NCI-H82 (cell line): ENCODE results near the gene ZNF423.

Experiments
- DNase-seq: peaks from one replicate; lab custom pipeline; 2025; lab: John Stamatoyannopoulos, UW

Gene ZNF423

DNA sequence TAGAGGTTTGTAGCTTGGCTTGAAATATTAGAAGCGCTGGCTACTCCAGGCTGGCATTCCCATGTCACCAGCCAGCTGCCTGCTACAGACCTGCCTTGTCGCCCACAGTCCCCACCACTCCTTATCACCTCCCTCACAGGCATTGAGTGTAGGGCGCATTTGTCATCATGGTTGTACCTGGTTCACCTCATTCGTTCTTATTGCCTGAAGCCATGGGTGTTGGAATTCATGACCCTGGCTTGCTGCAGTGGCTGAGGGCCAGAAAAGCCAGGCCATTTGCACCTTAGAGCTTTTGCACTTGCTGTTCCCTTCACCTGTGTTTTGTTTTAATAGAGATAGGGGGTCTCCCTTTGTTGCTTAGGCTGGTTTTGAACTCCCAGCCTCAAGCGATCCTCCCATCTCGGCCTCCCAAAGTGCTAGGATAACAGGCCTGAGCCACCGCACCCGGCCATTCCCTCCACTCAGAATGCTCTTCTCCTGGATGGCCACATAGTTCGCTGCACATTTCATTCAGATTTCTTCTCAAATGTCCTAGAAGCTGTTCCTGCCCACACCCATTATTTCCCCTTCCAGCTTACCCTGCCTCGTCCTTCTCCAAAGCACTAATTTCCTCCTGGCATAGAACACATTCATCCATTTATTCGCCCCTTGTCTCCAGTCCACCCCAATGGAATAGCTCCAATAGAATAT lies 384.7 kb downstream of the ZNF423 start:
- DNase-seq, result no peak

DNA sequence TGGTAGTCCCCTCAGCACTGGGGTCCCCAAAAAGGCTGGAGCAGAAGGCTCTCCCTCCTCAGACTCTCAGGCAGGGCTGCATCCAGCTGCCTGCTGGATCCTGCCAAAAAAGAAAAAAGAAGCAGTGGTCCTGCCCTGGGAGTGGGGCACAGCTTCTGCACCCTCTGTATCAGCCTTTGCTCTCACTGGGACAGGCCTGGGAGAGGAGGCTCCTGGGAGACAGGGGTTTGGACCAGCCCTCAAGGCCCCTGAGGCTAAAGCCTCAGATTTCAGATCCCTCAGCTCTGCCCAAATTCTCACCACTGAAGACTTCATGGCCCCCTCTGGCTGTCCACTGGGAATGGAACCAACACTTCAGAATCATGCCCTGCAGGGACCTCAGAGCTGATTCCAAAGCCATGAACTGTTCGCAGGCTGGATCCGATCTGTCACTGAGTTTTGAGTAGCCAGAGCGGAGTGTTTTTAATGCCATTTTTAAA lies 385.4 kb downstream of the ZNF423 start:
- DNase-seq, result no peak

DNA sequence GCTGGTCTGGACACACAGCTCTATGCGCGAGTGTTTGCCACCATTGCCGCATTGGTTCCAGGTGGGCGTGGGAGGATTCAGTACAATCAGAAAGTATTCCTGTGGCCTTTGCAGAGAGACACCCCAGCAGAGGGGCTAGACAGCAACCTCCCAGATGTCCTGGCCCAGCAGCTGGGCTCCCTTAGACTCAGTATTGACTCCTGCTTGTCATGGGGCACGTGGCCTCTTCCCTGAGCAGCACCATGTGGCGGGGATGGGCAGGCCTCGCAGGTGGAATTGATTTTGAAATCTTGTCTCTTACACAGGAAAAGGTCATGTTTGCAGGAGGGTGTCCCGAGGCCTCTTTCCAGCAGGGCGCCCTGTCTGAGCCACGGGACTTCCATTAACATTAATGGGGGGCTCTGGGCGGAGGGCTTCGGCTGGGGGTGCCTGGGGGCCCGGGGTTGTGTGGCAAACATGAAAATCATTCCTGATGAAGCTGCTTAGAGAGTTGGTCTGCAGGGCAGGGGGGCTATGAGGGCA lies 385.9 kb downstream of the ZNF423 start:
- DNase-seq, result no peak

DNA sequence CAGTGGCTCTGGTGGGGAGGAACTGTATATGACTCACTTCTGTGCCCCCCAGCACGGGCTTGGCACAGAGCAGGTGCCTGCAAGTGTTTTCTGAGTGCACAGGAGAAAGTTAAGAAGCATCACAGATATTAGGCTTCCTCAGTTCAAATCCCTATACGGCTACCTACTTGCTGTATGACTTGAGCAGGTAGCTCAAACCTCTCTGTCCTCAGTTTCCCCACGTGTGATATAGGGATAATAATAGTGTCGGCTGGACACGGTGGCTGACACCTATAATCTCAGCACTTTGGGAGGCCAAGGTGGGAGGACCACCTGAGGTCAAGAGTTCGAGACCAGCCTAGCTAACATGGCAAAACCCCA lies 386.6 kb downstream of the ZNF423 start:
- no peak for DNase-seq

DNA sequence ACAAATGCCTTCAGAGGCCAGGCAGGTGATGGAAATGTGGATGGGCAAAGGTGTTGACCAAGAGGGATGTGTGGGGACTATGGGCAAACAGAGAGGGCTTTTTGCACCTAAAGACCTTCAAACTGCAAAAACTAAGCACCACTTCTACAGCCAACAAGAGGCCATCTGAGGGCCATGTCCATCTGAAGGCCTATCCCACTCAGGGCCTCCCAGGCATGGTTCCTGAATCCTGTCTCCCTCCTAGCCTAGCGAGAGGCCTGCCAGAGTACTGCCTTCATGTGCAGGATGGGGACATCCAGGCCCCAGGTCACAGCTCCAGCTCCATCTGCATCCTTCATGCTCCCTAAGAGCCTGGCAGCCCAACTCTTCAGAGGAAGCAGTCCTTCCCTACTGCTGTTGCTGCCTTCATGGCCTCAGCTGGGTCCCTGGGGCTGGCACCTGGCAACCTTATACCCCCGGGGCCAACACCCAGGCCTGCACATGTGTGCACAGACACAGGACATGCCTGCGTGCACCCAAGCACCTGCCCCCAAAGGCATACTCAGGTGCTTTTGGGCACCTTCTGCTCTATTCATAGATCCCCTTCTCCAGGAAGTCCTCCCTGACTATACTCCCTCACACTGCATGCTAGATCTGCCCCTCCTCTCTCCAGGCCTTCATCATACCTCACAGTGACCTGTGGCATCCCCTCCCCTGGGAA lies 387.2 kb downstream of the ZNF423 start:
- no peak for DNase-seq

DNA sequence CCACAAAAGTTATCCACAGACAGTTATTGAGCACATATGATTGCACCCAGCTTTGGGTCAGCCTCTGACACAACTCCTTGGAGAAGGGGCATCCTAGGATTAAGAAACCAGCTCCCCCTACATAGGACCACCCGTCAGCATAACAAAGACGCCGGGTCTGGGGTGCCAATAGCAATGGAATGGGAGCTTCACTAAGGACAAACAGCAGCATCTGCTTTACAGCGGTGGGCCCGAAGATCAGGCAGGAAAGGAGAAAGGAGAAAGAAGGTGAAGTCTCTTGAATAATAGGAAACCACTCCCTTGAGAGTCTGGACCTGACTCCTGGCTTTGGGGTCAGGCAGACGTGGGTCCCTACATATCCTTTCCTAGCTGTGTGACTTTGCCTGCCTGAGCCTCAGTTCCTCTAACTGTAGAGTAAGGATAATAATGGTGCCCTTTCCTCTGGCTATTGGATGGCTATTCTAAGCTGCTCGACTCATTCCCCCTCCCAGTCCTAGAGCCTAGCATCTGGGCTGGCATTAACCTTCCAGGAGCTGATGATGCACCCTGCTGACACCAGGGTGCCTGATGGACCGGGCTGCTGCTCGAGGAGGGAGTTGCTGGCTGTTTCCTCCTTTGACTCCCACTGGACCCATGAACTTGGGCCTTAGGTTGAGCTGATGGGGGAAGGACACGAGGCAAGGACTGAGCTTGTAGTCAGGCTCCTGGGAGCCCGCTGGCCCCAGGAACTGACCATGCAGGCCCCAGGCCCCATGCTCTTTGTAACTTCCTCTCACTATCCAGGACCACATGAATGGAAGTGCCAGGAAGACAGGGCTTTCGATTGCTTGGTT lies 388.2 kb downstream of the ZNF423 start:
- no peak for DNase-seq

DNA sequence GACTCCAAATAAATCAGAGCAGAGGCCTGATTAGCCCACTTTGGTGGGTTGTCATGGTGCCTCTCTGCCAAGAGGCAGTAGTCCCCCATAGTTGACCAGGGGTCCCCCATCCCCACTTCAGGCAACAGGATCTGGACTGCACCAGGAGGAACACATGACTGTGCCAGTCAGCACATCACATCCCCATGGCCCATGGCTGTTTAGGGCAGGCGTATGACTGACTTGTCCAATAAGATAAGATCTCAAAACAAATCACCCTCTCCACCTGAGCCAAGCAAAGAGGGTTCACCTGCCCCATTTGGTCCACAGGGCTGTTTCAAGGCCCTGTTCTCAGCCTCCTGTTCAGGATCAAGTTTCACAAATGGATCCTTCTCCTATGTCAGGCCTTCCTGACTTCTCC lies 389.0 kb downstream of the ZNF423 start:
- DNase-seq, result no peak

DNA sequence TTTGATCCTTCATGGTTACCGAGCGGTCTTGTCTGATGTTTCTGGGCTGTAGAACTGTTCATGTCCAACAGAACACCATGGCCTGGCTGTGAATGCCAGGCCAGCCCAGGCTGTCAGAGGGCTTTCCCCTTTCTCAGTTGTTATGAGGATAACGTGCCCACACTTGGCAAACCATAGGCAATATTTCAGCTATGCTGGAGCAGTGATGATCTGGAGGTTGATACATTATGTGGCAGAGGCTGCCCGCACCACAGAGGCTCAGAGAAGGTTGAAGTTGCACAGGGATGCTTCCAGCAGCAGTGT lies 389.4 kb downstream of the ZNF423 start:
- no peak for DNase-seq

DNA sequence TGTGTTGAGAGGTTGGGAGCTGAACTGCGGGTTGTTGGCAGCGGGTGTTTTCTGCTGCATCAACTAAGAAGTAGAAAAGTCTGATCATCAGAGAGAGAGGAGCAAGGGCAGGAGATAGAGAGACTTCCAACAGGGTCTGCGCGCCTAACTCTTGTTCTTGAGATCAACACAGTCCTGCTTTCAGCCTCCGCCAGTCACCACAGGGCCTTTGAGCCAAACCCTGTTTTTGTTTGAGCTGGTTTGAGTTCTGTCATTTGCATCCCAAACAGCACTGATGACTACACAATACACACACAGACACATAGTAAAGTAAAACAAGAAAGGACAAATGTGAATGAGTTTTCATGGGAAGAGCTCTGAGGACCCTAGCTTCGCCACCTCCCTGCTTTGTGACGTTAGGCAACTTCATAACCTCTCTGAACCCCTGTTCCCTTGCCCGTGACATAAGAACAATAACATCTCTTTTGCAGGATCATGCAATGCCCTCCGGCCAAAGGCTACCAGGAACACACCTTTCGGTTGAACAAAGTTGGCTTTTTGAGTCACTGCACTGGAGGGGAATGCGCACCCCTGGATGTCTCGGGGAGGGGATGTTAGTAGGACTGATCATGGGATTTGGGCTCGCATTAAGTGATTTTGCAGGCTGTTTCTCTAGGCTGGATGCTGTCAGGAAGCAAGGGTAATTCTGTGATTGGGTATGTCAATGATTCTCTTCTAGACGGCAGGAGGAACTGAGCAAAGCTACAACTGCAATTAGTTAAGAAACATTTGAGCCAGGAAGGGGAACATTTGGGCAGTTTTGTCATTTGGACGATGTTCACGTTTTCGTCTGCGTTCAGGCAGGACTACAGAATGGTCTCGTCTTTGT lies 390.0 kb downstream of the ZNF423 start:
- no peak for DNase-seq

DNA sequence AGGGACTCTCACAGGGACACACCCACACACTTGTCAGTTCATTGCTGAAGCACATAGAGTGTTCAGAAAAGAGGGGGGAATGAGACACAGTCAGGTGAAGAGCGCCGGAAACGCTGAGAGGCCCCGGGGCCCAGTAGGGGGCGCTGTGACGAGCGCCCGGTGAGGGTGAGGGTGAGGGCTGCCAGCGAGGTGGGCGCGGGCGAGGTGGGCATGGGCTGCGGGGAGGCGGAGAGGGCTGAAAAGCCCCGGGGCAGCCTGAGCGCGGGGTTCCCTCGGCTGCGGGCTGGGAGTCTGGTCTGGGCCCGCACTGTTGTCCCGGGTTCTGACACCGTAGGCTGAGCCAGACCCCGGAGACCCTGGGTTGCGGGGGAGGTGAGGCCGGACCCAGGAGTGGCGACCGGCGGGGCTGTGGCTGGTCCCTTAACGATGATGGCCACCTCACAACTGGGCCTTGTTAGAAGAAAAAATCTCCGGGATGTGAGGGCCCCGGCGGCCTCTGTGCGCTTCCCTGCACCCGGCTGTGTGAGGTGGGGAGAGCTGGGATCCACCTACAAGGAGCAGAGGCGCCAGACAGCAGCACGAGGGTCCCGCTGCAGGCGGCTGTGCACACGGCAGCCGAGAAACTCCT lies 390.9 kb downstream of the ZNF423 start:
- DNase-seq, result no peak

DNA sequence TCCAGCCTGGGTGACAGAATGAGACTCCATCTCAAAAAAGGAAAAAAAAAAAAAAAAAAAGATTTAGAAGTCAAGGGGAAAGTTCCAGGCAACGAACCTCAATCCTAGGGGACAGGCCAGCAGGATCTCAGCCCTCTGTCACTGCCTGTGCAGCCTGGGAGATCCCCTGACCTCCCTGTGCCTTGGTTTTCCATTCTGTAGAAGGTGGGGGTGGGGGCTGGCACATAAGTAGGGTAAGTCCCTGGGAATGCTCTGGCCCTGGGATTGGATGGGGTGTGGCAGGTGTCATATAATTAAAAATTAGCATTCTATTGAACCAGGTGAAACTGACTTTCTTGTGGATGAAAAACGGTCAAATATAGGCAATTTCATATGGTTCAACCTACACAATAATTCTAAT lies 391.8 kb downstream of the ZNF423 start:
- no peak for DNase-seq

DNA sequence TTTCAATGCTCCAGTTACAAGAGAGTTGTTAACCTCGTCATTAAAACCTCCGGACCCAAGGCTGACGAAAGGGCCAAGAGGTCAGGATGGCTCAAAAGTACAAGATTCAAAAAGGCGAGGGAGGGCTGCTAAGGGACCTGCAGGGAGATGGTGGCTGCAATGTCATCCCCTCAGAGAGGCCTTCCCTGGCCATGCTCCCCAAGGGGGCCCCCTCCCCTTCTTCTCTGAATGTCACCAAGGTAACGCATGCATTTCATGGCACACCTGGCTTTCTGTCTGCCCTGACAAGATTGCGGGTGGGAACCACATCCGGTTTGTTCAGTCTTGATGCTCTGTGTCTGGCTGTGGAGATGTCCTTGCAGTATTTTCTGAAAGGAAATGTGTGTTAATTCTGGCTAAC lies 392.4 kb downstream of the ZNF423 start:
- no peak for DNase-seq

DNA sequence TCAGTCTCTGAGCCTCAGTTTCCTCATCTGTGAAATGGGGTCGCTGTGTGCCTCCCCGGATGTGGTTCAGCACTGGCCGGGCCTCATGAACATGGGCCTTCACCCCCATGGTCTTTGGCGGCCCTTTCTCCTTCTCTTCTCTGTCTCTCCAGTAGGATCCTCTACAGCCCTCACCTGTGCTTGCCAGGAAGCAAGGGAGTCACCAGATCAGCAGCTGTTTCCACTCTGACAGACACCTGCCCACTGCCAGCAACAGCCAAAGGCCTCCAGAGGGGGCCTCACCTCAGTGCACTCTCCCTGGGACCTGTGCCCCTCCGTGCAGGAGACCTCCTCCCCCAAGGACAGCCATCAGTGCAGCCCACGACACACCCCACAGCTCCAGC lies 392.9 kb downstream of the ZNF423 start:
- no peak for DNase-seq

DNA sequence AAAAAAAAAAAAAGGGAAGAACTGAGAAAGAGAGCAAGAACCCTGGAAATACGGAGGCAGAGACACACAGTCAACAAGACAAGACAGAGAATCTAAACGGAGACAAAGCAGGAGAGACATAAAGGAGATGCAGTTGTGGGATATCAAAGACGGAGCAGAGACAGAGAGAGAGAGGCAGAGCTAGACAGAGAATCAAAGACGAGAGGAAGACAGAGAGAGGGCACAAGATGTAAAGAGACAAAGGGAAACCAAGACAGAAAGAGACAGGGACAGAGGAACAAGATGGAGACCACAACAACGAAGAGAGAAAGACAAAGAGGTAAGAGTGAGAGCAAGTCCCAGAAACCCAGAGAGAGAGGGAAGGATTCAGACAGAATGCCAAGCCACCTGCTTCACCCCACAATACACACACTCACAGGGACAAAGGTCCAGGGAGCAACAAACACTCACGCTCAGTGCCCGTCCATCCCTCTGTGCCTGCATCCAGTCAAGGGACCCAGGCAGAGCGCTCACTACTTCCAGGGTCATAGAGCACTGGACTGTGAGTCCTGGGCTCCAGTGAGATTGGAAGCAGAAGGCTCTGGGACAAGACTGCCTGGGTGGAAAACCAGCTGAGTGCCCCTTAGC lies 393.4 kb downstream of the ZNF423 start:
- no peak for DNase-seq

DNA sequence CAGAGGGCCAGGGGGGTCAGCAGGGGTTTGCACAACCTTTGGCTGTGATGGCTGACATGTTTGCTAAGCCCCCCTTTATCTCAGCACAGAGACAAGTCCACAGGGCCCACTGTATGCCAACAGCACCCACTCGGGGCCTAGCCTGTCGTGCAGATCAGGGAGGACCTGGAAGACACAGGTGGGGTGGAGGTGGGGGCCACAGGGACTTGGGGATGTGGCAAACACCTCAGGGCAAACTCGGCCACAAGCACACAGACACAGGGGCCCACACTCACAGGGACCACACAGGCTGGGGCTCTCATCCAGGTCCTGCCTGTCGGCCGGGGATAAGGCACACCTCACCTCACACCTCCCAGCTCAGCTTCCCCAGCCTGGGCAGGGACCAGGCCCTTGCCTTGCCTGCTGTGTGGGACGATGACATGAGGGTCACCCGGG lies 394.4 kb downstream of the ZNF423 start:
- DNase-seq, result no peak

DNA sequence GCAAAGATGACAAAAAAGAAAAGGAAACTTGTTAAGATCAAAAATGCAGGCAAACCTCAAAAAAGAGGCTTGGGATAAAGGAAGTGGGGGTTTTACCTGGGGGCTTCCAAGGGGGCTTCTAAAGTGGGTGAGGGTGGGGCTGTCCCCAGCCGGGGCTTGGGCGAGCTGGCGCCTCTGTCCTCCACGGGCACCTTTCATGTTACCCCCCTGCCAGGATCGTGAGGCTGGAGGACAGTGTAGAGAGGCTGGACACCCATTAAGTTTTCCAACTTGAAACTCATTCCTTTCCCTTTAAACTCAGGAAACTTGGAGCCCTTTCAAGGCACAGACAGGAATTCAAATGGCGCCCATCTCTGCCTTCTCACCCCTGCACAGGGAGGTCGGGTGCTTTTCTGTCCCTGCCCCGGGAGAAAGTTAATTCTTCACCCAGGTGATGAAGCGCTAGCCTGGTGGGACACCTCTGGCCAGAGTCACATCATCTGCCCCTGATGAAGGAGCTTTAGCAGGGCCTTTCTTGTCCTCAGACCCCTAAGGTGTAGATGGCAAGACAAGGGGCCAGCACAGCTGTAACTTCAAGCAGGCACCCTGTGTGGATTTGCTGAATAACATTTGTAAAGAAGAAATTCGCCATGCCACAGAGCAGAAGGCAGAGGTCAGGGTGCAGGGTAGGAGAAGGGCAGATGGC lies 395.0 kb downstream of the ZNF423 start:
- DNase-seq, result no peak

DNA sequence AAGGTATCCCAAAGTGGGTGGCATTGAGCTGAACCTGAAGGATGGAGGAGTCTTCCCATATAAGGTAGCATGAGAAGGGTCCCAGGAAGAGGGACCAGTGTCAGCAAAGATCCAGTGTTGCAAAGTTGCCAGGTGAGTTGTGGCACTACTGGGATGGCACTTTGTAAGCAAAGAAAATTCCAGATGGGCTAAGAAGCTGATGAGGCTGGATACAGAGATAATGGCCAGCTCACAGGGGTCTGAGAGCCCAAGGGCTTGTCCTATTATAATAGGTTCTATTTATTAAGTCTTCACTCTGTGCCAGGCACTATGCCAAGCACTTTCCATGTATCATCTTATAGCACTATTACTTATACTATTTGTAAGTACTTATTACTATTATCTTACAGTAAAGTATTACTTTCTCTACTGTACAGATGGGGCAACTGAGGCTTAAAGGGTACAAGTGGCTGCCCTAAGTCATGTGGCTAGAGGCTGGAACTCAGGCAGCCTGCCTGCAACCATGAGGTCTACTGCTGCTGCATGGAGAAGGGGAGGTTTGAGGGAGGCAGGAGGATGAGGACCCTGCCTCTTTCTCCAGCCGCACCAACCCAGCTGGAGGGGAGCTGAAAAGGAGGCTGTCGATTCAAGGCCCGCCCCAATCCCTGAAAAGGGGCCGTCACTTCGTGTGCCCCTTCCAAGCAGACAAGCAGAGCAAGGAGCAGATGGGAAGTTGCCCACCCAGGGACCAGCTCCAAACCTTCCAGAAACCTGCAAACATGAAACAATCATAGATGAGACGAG lies 395.8 kb downstream of the ZNF423 start:
- DNase-seq, result no peak

DNA sequence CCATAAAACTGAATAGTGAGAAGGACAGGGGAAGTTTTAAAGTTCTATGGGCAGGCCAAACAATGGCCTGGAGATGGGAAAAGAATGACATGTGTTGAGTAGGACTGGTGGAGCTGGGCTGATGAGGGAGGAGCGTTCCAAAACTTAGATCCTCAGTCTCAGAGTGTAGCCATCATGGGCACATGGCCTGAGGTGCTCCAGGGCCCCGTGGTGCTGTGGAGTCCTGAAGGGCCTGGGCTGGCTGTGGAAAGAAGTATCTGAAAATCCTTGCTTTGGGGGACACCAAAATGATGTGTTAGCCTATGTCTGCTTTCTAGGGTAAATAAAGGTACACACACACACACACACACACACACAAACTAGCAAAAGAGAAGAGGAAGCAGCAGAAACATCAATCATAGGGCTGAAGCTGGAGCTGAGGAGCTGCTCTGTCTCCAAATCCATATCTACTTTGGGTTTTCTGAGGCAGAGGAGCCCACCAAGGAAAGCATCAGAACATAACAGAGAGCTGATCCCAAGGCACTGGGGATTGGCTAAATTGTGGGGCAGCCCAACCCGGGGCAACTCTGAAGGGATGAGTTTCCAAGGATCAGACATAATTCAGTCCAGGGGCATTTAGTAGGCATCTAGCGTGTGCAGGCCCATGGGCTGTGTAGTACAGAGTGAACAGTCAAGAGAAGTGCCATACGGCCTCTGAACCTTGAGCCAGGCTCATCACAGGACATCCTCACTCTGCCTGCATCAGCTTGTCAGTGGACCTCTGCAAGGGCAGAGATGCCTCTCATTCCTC lies 397.1 kb downstream of the ZNF423 start:
- no peak for DNase-seq

DNA sequence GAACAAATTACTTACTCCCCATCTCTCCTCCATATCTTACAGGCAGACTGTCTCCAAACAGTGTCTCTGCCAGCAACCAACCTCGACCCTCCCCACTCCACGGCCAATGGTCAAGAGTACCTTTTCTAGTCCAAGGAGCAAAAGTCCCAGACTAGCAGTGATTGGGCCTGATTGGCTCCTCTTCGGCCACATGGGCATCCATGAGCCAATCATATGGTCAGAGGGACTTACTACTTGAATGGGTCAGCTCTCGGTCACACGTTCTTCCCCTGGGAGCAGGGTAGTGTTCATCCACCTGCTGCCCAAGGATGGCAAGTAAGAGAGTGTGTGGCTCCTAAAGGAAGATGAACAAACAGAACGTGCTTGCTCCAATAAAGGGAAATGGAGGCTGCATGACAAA lies 397.7 kb downstream of the ZNF423 start:
- DNase-seq, result no peak
